Fibroblast of lung (primary cell): Measurements from ENCODE around the gene DYNLT3. TPM values are rescaled to one million over a fixed set of nuclear protein-coding genes. Genes with fewer than 3 reads are reported as not detected.
A peak's percentile ranks its signal among the peaks of the same experiment; 100 is the strongest.

Experiments
- DNase-seq, 2 donors: peaks; one replicate each; pipeline versions ENCODE4 v3.0.0 to v3.0.0-alpha.2; 2010; ENCODE audit warnings: low read depth in 2 of 2
- H2AFZ ChIP-seq: 2 replicates; pipeline ENCODE4 v1.5.1; 2012; ENCODE audit warnings: low read length, control low read depth, inconsistent platforms
- H3K27ac ChIP-seq: 2 replicates; pipeline ENCODE4 v1.5.1; 2011; ENCODE audit warnings: low read length, control low read depth; ENCODE audit not compliant: insufficient read depth
- H3K27me3 ChIP-seq: 2 replicates; pipeline ENCODE4 v1.5.1; 2011; ENCODE audit warnings: mild to moderate bottlenecking, low read length; ENCODE audit not compliant: control insufficient read depth, insufficient read depth
- H3K36me3 ChIP-seq: 2 replicates; pipeline ENCODE4 v1.5.1; 2011; ENCODE audit warnings: low read length; ENCODE audit not compliant: control insufficient read depth, insufficient read depth
- H3K4me1 ChIP-seq: 2 replicates; pipeline ENCODE4 v1.5.1; 2011; ENCODE audit warnings: low read length; ENCODE audit not compliant: control insufficient read depth, insufficient read depth; ENCODE audit errors: extremely low read depth
- H3K4me2 ChIP-seq: 2 replicates; pipeline ENCODE4 v1.5.1; 2011; ENCODE audit warnings: low read length, control low read depth; ENCODE audit not compliant: insufficient read depth; ENCODE audit errors: extremely low read depth
- H3K4me3 ChIP-seq, 4 experiments: fragments of 200-600 bp in 1 of 4; sonication (generic) in 1 of 4; replicated peaks in 1 of 4; 2 replicates each; pipeline ENCODE4 v1.5.1; 2011 to 2016; ENCODE audit warnings: low read length in 4 of 4, low read depth in 3 of 4, mild to moderate bottlenecking in 3 of 4, control low read depth in 2 of 4, inconsistent platforms in 1 of 4, mixed read lengths in 1 of 4; ENCODE audit not compliant: insufficient read depth in 1 of 4; ENCODE audit errors: control extremely low read depth in 1 of 4
- H3K79me2 ChIP-seq: 2 replicates; pipeline ENCODE4 v1.5.1; 2012; ENCODE audit warnings: mild to moderate bottlenecking, low read length, inconsistent platforms; ENCODE audit not compliant: control insufficient read depth, insufficient read depth
- H3K9ac ChIP-seq: 2 replicates; pipeline ENCODE4 v1.5.1; 2011; ENCODE audit warnings: mild to moderate bottlenecking, low read length, control low read depth; ENCODE audit not compliant: insufficient read depth
- H3K9me3 ChIP-seq: 2 replicates; pipeline ENCODE4 v1.5.1; 2012; ENCODE audit warnings: low read depth, low read length; ENCODE audit not compliant: control insufficient read depth, insufficient read depth
- H4K20me1 ChIP-seq: 2 replicates; pipeline ENCODE4 v1.5.1; 2011; ENCODE audit warnings: low read length; ENCODE audit not compliant: control insufficient read depth, insufficient read depth; ENCODE audit errors: extremely low read depth
- CTCF ChIP-seq, 2 donors: IDR thresholded peaks in 1 of 2; conservative IDR thresholded peaks in 1 of 2; 1 replicate in 1 of 2; 2 replicates in 1 of 2; pipeline ENCODE4 v1.5.1; 2011 to 2012; ENCODE audit warnings: low read length in 2 of 2, control low read depth in 1 of 2, inconsistent platforms in 1 of 2, low read depth in 1 of 2, mild to moderate bottlenecking in 1 of 2
- EZH2 ChIP-seq: IDR thresholded peaks from 2 replicates; pipeline ENCODE4 v1.5.1; 2012; ENCODE audit warnings: low read length, control low read depth, mild to moderate bottlenecking; ENCODE audit errors: missing control alignments
- polyA plus RNA-seq, 2 donors: library from polyadenylated mRNA; depleted of rRNA in 1 of 2; stranded (reverse) in 1 of 2; unstranded in 1 of 2; fragments of >200 nt; gene quantifications; 2 replicates each; pipeline ENCODE4 v1.2.1, GENCODE V29; 2011 to 2012; ENCODE audit warnings: missing spikeins in 1 of 2
- total RNA-seq: library from RNA; depleted of rRNA; stranded (reverse); fragments of >200 nt; gene quantifications from 2 replicates; pipeline ENCODE4 v1.2.1, GENCODE V29; 2014

Gene DYNLT3
- total and polyA plus RNA-seq, 2 donors (not counting 1 experiment from before 2014, with no cell fraction given) = 59.9 to 80.6 TPM

DNA sequence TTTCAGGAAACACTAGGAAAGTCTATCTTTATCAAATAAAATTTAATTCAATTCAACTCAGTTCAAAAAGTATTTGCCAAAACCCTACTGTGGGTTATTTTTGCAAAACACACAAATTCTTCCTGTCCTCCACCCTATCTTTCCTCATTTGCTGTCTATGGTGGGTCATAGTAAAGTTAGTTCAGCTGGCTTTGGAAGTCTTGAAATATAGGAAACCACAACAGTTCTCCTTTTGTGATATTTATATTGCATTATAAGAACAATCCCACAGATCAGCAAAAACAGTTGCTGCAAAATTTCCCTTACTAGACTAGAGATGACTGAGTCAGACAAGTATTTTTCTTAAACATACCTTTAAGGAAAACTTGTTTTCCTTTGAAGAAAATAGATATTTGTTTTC lies 45.3 kb downstream of the DYNLT3 start:
- H3K27me3 ChIP-seq = no peaks in the 10 kb centered on the region
- no peaks in the 10 kb centered on the region for H4K20me1 ChIP-seq
- H2AFZ ChIP-seq = no peak overlapping the region
- H3K4me3 ChIP-seq = no peak overlapping the region
- H3K4me1 ChIP-seq = no peaks in the 10 kb centered on the region
- no peak for TF ChIP-seq CTCF (conservative IDR thresholded peaks at IDR 0.05 in 1 of 2, IDR thresholded peaks at IDR 0.05 in 1 of 2; ENCODE audit: low read depth in 1 of 2, low read length in 2 of 2)
- no peak for TF ChIP-seq EZH2
- peak in 1 of 2 donors; percentile 1 for DNase-seq
- H3K4me2 ChIP-seq = no peak overlapping the region
- no peaks in the 10 kb centered on the region for H3K9me3 ChIP-seq
- no peak overlapping the region for H3K27ac ChIP-seq
- H3K79me2 ChIP-seq = no peaks in the 10 kb centered on the region
- H3K36me3 ChIP-seq = no peaks in the 10 kb centered on the region
- H3K9ac ChIP-seq = no peak overlapping the region

GRCh38 chrX:37800717-37801116 lies 46.7 kb downstream of the DYNLT3 start:
- Histone ChIP-seq H3K79me2 (no peaks in the 10 kb centered on the region), H3K4me3 (no peak overlapping the region), H3K9me3 (no peaks in the 10 kb centered on the region), H3K4me2 (no peak overlapping the region), H3K27ac (no peak overlapping the region), H3K9ac (no peak overlapping the region), H4K20me1 (no peaks in the 10 kb centered on the region), H2AFZ (no peak overlapping the region), H3K27me3 (no peaks in the 10 kb centered on the region), H3K4me1 (no peaks in the 10 kb centered on the region), H3K36me3 (no peaks in the 10 kb centered on the region)
- TF ChIP-seq EZH2 (no peak), CTCF (conservative IDR thresholded peaks at IDR 0.05 in 1 of 2, IDR thresholded peaks at IDR 0.05 in 1 of 2; ENCODE audit: low read depth in 1 of 2, low read length in 2 of 2) (no peak)
- DNase-seq = no peak

DNA sequence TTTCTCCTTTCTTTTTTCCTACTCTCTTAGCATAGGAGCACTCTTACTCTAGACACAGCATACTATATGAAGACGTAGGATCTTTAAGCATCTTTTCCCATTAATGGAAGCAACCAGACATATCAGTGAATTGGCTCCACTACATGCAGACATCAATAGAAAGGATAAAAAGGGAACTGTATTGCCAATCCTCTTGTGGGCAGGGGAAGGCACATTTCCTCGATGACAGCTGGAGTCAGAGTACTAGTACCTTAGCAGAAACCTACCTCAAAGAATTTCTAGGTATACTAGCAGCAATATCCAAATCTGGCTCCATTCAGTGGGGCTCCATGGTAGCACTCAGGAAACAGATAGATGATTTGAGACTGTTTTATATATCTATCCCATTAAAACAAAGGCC lies 47.4 kb downstream of the DYNLT3 start:
- Histone ChIP-seq H3K9ac (no peak overlapping the region), H3K36me3 (no peaks in the 10 kb centered on the region)
- TF ChIP-seq EZH2 = no peak
- TF ChIP-seq CTCF (conservative IDR thresholded peaks at IDR 0.05 in 1 of 2, IDR thresholded peaks at IDR 0.05 in 1 of 2; ENCODE audit: low read depth in 1 of 2, low read length in 2 of 2) = no peak

More for the DNA sequence above, 47.4 kb downstream of the DYNLT3 start:
- Histone ChIP-seq H3K4me2 (no peak overlapping the region), H2AFZ (no peak overlapping the region), H3K4me3 (no peak overlapping the region), H4K20me1 (no peaks in the 10 kb centered on the region), H3K79me2 (no peaks in the 10 kb centered on the region), H3K4me1 (no peaks in the 10 kb centered on the region), H3K27me3 (no peaks in the 10 kb centered on the region), H3K27ac (no peak overlapping the region), H3K9me3 (no peaks in the 10 kb centered on the region)
- no peak for DNase-seq
